BJ (cell line): Measurements from ENCODE around the gene NUDT7. TPM values are rescaled to one million over a fixed set of nuclear protein-coding genes. Genes with fewer than 3 reads are reported as not detected.

Experiments
- CTCF ChIA-PET: fragments of 350-600 bp; formaldehyde crosslinking; extraction: SDS; loops from one replicate; lab custom pipeline; 2021; ENCODE audit warnings: antibody characterized with exemption, inconsistent platforms; lab: Yijun Ruan, JAX
- POLR2A ChIA-PET: fragments of 300-600 bp; sonication (Branson Sonifier 250); formaldehyde crosslinking; extraction: SDS; loops from one replicate; lab custom pipeline; 2021; ENCODE audit warnings: antibody characterized with exemption; lab: Charles Lee
- DNase-seq: peaks from one replicate; pipeline ENCODE4 v3.0.0-alpha.2; 2011; ENCODE audit warnings: low read depth
- H3K27me3 ChIP-seq: 2 replicates; pipeline ENCODE4 v1.6.0; 2011; ENCODE audit warnings: low read length; ENCODE audit not compliant: control insufficient read depth, insufficient read depth
- H3K36me3 ChIP-seq: 2 replicates; pipeline ENCODE4 v1.5.1; 2011; ENCODE audit warnings: low read length; ENCODE audit not compliant: control insufficient read depth, insufficient read depth
- H3K4me3 ChIP-seq: 2 replicates; pipeline ENCODE4 v1.5.1; 2011; ENCODE audit warnings: low read depth, mild to moderate bottlenecking, control low read depth, low read length
- polyA plus RNA-seq: library from polyadenylated mRNA; depleted of rRNA; stranded (reverse); fragments of >200 nt; gene quantifications from 2 replicates; pipeline ENCODE4 v1.2.3, GENCODE V29; 2011
- TF ChIP-seq, protein P1 (sequence below): IDR thresholded peaks from 2 replicates; pipeline ENCODE4 v1.5.1; 2011; ENCODE audit warnings: low read depth, mild to moderate bottlenecking, control low read depth, inconsistent platforms, low read length, moderate library complexity; ENCODE audit not compliant: insufficient read depth

Gene NUDT7
- polyA plus RNA-seq, 1 experiment: 3.9 TPM

GRCh38 chr16:77736879-77737278 is 14.6 kb downstream of the NUDT7 start:
- CTCF ChIA-PET: no interaction called here

DNA sequence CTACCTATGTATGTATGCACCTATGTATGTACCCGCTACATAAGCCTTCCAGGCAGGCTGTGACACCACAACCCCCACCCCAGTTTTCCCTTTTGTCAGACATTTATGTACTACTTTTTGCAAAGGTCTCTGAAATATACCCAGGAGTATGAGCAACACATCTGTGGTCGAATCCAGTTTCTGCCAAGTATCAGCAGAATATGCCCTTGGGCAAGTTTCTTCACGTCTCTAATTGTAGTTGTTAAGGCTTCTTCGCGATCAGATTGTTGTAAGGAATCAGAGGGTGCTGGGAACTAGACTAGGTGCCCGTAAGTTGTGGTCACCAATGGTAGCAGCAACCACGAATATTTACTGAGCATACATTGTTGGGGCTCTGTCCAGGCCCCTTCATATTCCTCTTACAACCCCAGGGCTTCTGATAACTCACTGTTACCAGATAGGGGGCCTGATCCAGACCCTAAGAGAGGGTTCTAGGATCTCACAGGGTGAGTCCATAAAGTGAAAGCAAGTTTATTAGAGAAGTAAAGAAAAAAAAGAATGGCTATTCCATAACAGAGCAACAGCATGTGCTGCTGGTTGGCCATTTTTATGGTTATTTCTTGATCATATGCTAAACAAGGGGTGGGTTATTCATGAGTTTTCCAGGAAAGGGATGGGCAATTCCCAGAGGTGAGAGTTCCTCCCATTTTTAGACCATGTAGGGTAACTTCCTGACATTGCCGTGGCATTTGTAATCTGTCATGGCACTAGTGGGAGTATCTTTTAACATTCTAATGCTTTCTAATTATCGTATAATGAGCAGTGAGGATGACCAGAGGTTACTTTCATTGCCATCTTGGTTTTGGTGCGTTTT is 16.6 kb downstream of the NUDT7 start:
- no peaks in the 10 kb centered on the region for H3K27me3 ChIP-seq
- H3K36me3 ChIP-seq: no peaks in the 10 kb centered on the region
- ChIA-PET CTCF (no interaction called here), POLR2A (no interaction called here)
- TF ChIP-seq, protein P1, sequence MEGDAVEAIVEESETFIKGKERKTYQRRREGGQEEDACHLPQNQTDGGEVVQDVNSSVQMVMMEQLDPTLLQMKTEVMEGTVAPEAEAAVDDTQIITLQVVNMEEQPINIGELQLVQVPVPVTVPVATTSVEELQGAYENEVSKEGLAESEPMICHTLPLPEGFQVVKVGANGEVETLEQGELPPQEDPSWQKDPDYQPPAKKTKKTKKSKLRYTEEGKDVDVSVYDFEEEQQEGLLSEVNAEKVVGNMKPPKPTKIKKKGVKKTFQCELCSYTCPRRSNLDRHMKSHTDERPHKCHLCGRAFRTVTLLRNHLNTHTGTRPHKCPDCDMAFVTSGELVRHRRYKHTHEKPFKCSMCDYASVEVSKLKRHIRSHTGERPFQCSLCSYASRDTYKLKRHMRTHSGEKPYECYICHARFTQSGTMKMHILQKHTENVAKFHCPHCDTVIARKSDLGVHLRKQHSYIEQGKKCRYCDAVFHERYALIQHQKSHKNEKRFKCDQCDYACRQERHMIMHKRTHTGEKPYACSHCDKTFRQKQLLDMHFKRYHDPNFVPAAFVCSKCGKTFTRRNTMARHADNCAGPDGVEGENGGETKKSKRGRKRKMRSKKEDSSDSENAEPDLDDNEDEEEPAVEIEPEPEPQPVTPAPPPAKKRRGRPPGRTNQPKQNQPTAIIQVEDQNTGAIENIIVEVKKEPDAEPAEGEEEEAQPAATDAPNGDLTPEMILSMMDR: no peak
- no peak for DNase-seq
- H3K4me3 ChIP-seq: no peak overlapping the region

More at GRCh38 chr16:77736879-77737278, 14.6 kb downstream of the NUDT7 start:
- no peak overlapping the region for H3K4me3 ChIP-seq
- H3K27me3 ChIP-seq: no peaks in the 10 kb centered on the region
- TF ChIP-seq, protein P1: no peak
- POLR2A ChIA-PET: no interaction called here
- no peak for DNase-seq
- no peaks in the 10 kb centered on the region for H3K36me3 ChIP-seq

DNA sequence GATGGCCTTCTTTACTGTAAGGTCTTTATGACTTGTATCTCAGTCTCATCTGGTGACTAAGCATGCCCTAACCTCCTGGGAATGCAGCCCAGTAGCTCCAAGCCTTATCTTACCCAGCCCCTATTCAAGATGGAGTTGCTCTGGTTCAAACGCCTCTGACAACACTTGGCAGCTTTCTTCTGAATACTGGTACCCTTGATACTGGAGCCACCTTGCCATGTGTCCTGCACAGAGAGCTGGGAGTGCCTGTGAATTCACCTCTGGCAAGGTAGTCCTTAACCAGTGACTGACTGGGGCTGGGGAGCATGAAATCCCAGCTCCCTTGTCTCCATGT is 17.2 kb downstream of the NUDT7 start:
- ChIA-PET CTCF (no interaction called here), POLR2A (no interaction called here)
- no peak for DNase-seq
- no peaks in the 10 kb centered on the region for H3K36me3 ChIP-seq
- no peak overlapping the region for H3K4me3 ChIP-seq
- TF ChIP-seq, protein P1: no peak
- H3K27me3 ChIP-seq: no peaks in the 10 kb centered on the region

GRCh38 chr16:77744141-77744540 is 21.8 kb downstream of the NUDT7 start:
- TF ChIP-seq, protein P1: no peak
- ChIA-PET POLR2A (no interaction called here), CTCF (no interaction called here)
- Histone ChIP-seq H3K36me3 (no peaks in the 10 kb centered on the region), H3K27me3 (no peaks in the 10 kb centered on the region), H3K4me3 (no peak overlapping the region)
- no peak for DNase-seq

DNA sequence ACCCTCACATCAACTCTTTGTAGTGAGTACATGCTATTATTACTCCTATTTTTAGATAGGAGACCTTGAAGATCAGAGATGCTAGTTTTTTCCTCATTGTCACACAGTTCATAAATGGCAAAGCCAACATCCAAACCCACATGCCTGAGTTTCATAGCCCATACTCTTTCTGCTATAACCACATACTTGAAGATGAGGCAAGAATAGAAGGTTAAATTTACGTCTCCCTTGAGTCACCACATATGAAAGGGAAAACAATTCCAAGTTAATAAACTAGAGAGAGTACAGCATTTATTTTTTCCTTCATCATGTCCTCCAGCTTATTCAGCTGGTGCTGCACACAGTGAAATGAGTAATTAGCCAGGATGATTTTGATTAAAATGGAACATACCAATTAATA is 23.7 kb downstream of the NUDT7 start:
- no peak for DNase-seq

More for the DNA sequence above, 23.7 kb downstream of the NUDT7 start:
- Histone ChIP-seq H3K36me3 (no peaks in the 10 kb centered on the region), H3K27me3 (no peaks in the 10 kb centered on the region), H3K4me3 (no peak overlapping the region)
- TF ChIP-seq, protein P1: no peak
- POLR2A ChIA-PET: no interaction called here
- CTCF ChIA-PET: no interaction called here
